T-helper 1 cell treated with Interleukin-12 subunit alpha and Interleukin-12 subunit beta and Interleukin-4 antibody, amounts not matched to agents 30 ng/mL and 1 ng/mL, for 36 hours (primary cell): ENCODE results near the gene PRRT1. TPM values are rescaled to one million over a fixed set of nuclear protein-coding genes. Genes with fewer than 3 reads are reported as not detected.
"Not testable (repeated sequence)": the region's sequence is repeated elsewhere in the genome, so short reads cannot be mapped to it uniquely, and the experiment has no call there.

Experiments
- intact Hi-C: fragments of 100-400 bp; cut with micrococcal nuclease; formaldehyde crosslinking; loops from one replicate; pipeline ENCODE4 v1.15.1; 2024
- total RNA-seq: library from RNA; stranded (reverse); gene quantifications from 2 replicates; pipeline ENCODE4 v1.2.3, GENCODE V29; 2022

Gene PRRT1
- total RNA-seq, 1 donor from 2014 or later: 0.32 TPM

- intact Hi-C loops: loop anchor here (1.0 kb wide), 6 partner anchors 24 to 106 kb away; partner anchors contain the start of genes FKBPL and RNF5
Measured at GRCh38 chr6:32153564-32154513, 2.1 kb upstream of the PRRT1 start, which contains the start of gene PPT2. TSS of gene PPT2 (plus strand) at chr6:32154141. CDS start at chr6:32154595, 454 bp downstream.

- intact Hi-C loops: no loop called here
Measured at GRCh38 chr6:32152769-32153563, 1.2 kb upstream of the PRRT1 start.

GRCh38 chr6:32151181-32151862 lies 417 bp downstream of the PRRT1 start:
- intact Hi-C loops: no loop called here

- intact Hi-C loops: no loop called here
Measured at GRCh38 chr6:32149932-32150870, 1.5 kb downstream of the PRRT1 start.

GRCh38 chr6:32149092-32149755 lies 2.5 kb downstream of the PRRT1 start:
- intact Hi-C loops: no loop called here

- intact Hi-C loops: loop anchor here (1.0 kb wide), 3 partner anchors 20 to 47 kb away; partner anchors contain the start of genes ATF6B and RNF5
Measured at GRCh38 chr6:32148289-32149091, 3.2 kb downstream of the PRRT1 start.

- intact Hi-C loops: loop anchor here (1.0 kb wide), 3 partner anchors 19 to 48 kb away; partner anchors contain the start of genes ATF6B and RNF5
Measured at GRCh38 chr6:32147401-32148132, 4.2 kb downstream of the PRRT1 start.

- intact Hi-C loops: no loop called here
Measured at GRCh38 chr6:32146687-32147086, 5.1 kb downstream of the PRRT1 start.

GRCh38 chr6:32146287-32146686 lies 5.5 kb downstream of the PRRT1 start:
- intact Hi-C loops: no loop called here

GRCh38 chr6:32144238-32144637 lies 7.5 kb downstream of the PRRT1 start:
- intact Hi-C loops: not testable (repeated sequence)

- intact Hi-C loops: no loop called here
Measured at GRCh38 chr6:32140420-32141046, 11.2 kb downstream of the PRRT1 start.

- intact Hi-C loops: loop anchor here (10.0 kb wide), 1 partner anchor 1275 kb away; the partner anchor contains the start of genes CUTA and PHF1
Measured at GRCh38 chr6:32139590-32139989, 12.1 kb downstream of the PRRT1 start.

- intact Hi-C loops: loop anchor here (10.0 kb wide), 1 partner anchor 1277 kb away; the partner anchor contains the start of genes CUTA and PHF1
Measured at GRCh38 chr6:32137454-32137853, 14.3 kb downstream of the PRRT1 start.

- intact Hi-C loops: loop anchor here (5.0 to 10.0 kb wide), 2 partner anchors 936 to 1281 kb away; partner anchors contain the start of genes CUTA and PHF1
Measured at GRCh38 chr6:32133786-32134185, 18.0 kb downstream of the PRRT1 start.

- intact Hi-C loops: loop anchor here (5.0 to 10.0 kb wide), 2 partner anchors 935 to 1283 kb away; partner anchors contain the start of genes CUTA and PHF1
Measured at GRCh38 chr6:32132110-32132509, 19.6 kb downstream of the PRRT1 start.

GRCh38 chr6:32131439-32131948 lies 20.2 kb downstream of the PRRT1 start:
- intact Hi-C loops: loop anchor here (5.0 to 10.0 kb wide), 2 partner anchors 934 to 1283 kb away; partner anchors contain the start of genes CUTA and PHF1
